Measurements from ENCODE around the gene KLK11.

KLK11 gene

GRCh38 chr19:51015691-51016267 lies 10.6 kb downstream of the KLK11 start:
- no peak overlapping the region for H3K9ac ChIP-seq (ENCODE audit: low read length)
- no peaks in the 10 kb centered on the region for H3K9me3 ChIP-seq (ENCODE audit: control insufficient read depth, low read depth, low read length)
- no peak overlapping the region for H3K4me3 ChIP-seq (ENCODE audit: low read length)
- no peaks in the 10 kb centered on the region for H3K4me1 ChIP-seq (ENCODE audit: control insufficient read depth, low read depth, low read length)
- H3K36me3 ChIP-seq (ENCODE audit: control insufficient read depth, low read depth, low read length) = no peaks in the 10 kb centered on the region
- H3K27ac ChIP-seq (ENCODE audit: low read length) = no peak overlapping the region
- H3K27me3 ChIP-seq (ENCODE audit: control insufficient read depth, insufficient read depth, low read length) = peaks cover 41% of the 10 kb centered on the region

GRCh38 chr19:51014242-51014641 lies 12.2 kb downstream of the KLK11 start:
- no peak overlapping the region for H3K27ac ChIP-seq (ENCODE audit: low read length)
- no peaks in the 10 kb centered on the region for H3K4me1 ChIP-seq (ENCODE audit: control insufficient read depth, low read depth, low read length)
- peaks cover 27% of the 10 kb centered on the region for H3K27me3 ChIP-seq (ENCODE audit: control insufficient read depth, insufficient read depth, low read length)
- H3K36me3 ChIP-seq (ENCODE audit: control insufficient read depth, low read depth, low read length) = no peaks in the 10 kb centered on the region
- no peak overlapping the region for H3K4me3 ChIP-seq (ENCODE audit: low read length)
- H3K9me3 ChIP-seq (ENCODE audit: control insufficient read depth, low read depth, low read length) = no peaks in the 10 kb centered on the region
- H3K9ac ChIP-seq (ENCODE audit: low read length) = no peak overlapping the region

- Histone ChIP-seq H3K27me3 (ENCODE audit: control insufficient read depth, insufficient read depth, low read length) (peaks cover 12% of the 10 kb centered on the region), H3K36me3 (ENCODE audit: control insufficient read depth, low read depth, low read length) (no peaks in the 10 kb centered on the region), H3K4me1 (ENCODE audit: control insufficient read depth, low read depth, low read length) (no peaks in the 10 kb centered on the region), H3K27ac (ENCODE audit: low read length) (no peak overlapping the region), H3K9ac (ENCODE audit: low read length) (no peak overlapping the region), H3K9me3 (ENCODE audit: control insufficient read depth, low read depth, low read length) (no peaks in the 10 kb centered on the region), H3K4me3 (ENCODE audit: low read length) (no peak overlapping the region)
Measured at GRCh38 chr19:51012661-51013190, 13.7 kb downstream of the KLK11 start.

GRCh38 chr19:51010066-51010795 lies 16.2 kb downstream of the KLK11 start:
- H3K4me1 ChIP-seq (ENCODE audit: control insufficient read depth, low read depth, low read length) = no peaks in the 10 kb centered on the region

GRCh38 chr19:51009061-51009891 lies 17.1 kb downstream of the KLK11 start:
- H3K27ac ChIP-seq (ENCODE audit: low read length) = no peak overlapping the region
- no peaks in the 10 kb centered on the region for H3K27me3 ChIP-seq (ENCODE audit: control insufficient read depth, insufficient read depth, low read length)
- no peak overlapping the region for H3K9ac ChIP-seq (ENCODE audit: low read length)
- no peaks in the 10 kb centered on the region for H3K4me1 ChIP-seq (ENCODE audit: control insufficient read depth, low read depth, low read length)
- H3K36me3 ChIP-seq (ENCODE audit: control insufficient read depth, low read depth, low read length) = no peaks in the 10 kb centered on the region
- no peak overlapping the region for H3K4me3 ChIP-seq (ENCODE audit: low read length)
- H3K9me3 ChIP-seq (ENCODE audit: control insufficient read depth, low read depth, low read length) = no peaks in the 10 kb centered on the region

More at GRCh38 chr19:51010066-51010795, 16.2 kb downstream of the KLK11 start:
- Histone ChIP-seq H3K4me3 (ENCODE audit: low read length) (no peak overlapping the region), H3K36me3 (ENCODE audit: control insufficient read depth, low read depth, low read length) (no peaks in the 10 kb centered on the region), H3K9ac (ENCODE audit: low read length) (no peak overlapping the region), H3K27me3 (ENCODE audit: control insufficient read depth, insufficient read depth, low read length) (no peaks in the 10 kb centered on the region), H3K9me3 (ENCODE audit: control insufficient read depth, low read depth, low read length) (no peaks in the 10 kb centered on the region), H3K27ac (ENCODE audit: low read length) (no peak overlapping the region)

- H3K27me3 ChIP-seq (ENCODE audit: control insufficient read depth, insufficient read depth, low read length) = no peaks in the 10 kb centered on the region
- H3K36me3 ChIP-seq (ENCODE audit: control insufficient read depth, low read depth, low read length) = no peaks in the 10 kb centered on the region
- no peaks in the 10 kb centered on the region for H3K9me3 ChIP-seq (ENCODE audit: control insufficient read depth, low read depth, low read length)
- H3K27ac ChIP-seq (ENCODE audit: low read length) = no peak overlapping the region
- no peak overlapping the region for H3K4me3 ChIP-seq (ENCODE audit: low read length)
- no peaks in the 10 kb centered on the region for H3K4me1 ChIP-seq (ENCODE audit: control insufficient read depth, low read depth, low read length)
- H3K9ac ChIP-seq (ENCODE audit: low read length) = no peak overlapping the region
Measured at GRCh38 chr19:51007488-51007887, 18.9 kb downstream of the KLK11 start.

GRCh38 chr19:51006406-51006805 lies 20.0 kb downstream of the KLK11 start:
- Histone ChIP-seq H3K4me1 (ENCODE audit: control insufficient read depth, low read depth, low read length) (no peaks in the 10 kb centered on the region), H3K9me3 (ENCODE audit: control insufficient read depth, low read depth, low read length) (no peaks in the 10 kb centered on the region), H3K27ac (ENCODE audit: low read length) (no peak overlapping the region), H3K4me3 (ENCODE audit: low read length) (no peak overlapping the region), H3K36me3 (ENCODE audit: control insufficient read depth, low read depth, low read length) (no peaks in the 10 kb centered on the region), H3K27me3 (ENCODE audit: control insufficient read depth, insufficient read depth, low read length) (no peaks in the 10 kb centered on the region), H3K9ac (ENCODE audit: low read length) (no peak overlapping the region)

- H3K4me1 ChIP-seq (ENCODE audit: control insufficient read depth, low read depth, low read length) = no peaks in the 10 kb centered on the region
- no peaks in the 10 kb centered on the region for H3K27me3 ChIP-seq (ENCODE audit: control insufficient read depth, insufficient read depth, low read length)
- H3K9me3 ChIP-seq (ENCODE audit: control insufficient read depth, low read depth, low read length) = no peaks in the 10 kb centered on the region
- H3K9ac ChIP-seq (ENCODE audit: low read length) = no peak overlapping the region
- H3K27ac ChIP-seq (ENCODE audit: low read length) = no peak overlapping the region
- H3K4me3 ChIP-seq (ENCODE audit: low read length) = no peak overlapping the region
- no peaks in the 10 kb centered on the region for H3K36me3 ChIP-seq (ENCODE audit: control insufficient read depth, low read depth, low read length)
Measured at GRCh38 chr19:51005248-51005647, 21.2 kb downstream of the KLK11 start.

- no peak overlapping the region for H3K27ac ChIP-seq (ENCODE audit: low read length)
- no peaks in the 10 kb centered on the region for H3K4me1 ChIP-seq (ENCODE audit: control insufficient read depth, low read depth, low read length)
- H3K9ac ChIP-seq (ENCODE audit: low read length) = no peak overlapping the region
- H3K36me3 ChIP-seq (ENCODE audit: control insufficient read depth, low read depth, low read length) = no peaks in the 10 kb centered on the region
- H3K9me3 ChIP-seq (ENCODE audit: control insufficient read depth, low read depth, low read length) = no peaks in the 10 kb centered on the region
- H3K4me3 ChIP-seq (ENCODE audit: low read length) = no peak overlapping the region
- H3K27me3 ChIP-seq (ENCODE audit: control insufficient read depth, insufficient read depth, low read length) = no peaks in the 10 kb centered on the region
Measured at GRCh38 chr19:51003316-51003715, 23.1 kb downstream of the KLK11 start.

- no peaks in the 10 kb centered on the region for H3K36me3 ChIP-seq (ENCODE audit: control insufficient read depth, low read depth, low read length)
- H3K9me3 ChIP-seq (ENCODE audit: control insufficient read depth, low read depth, low read length) = no peaks in the 10 kb centered on the region
- H3K4me1 ChIP-seq (ENCODE audit: control insufficient read depth, low read depth, low read length) = no peaks in the 10 kb centered on the region
- no peaks in the 10 kb centered on the region for H3K27me3 ChIP-seq (ENCODE audit: control insufficient read depth, insufficient read depth, low read length)
- no peak overlapping the region for H3K4me3 ChIP-seq (ENCODE audit: low read length)
- no peak overlapping the region for H3K27ac ChIP-seq (ENCODE audit: low read length)
- no peak overlapping the region for H3K9ac ChIP-seq (ENCODE audit: low read length)
Measured at GRCh38 chr19:51002542-51003311, 23.7 kb downstream of the KLK11 start.

GRCh38 chr19:51002089-51002532 lies 24.3 kb downstream of the KLK11 start:
- no peaks in the 10 kb centered on the region for H3K4me1 ChIP-seq (ENCODE audit: control insufficient read depth, low read depth, low read length)
- no peak overlapping the region for H3K9ac ChIP-seq (ENCODE audit: low read length)
- H3K36me3 ChIP-seq (ENCODE audit: control insufficient read depth, low read depth, low read length) = no peaks in the 10 kb centered on the region
- no peak overlapping the region for H3K27ac ChIP-seq (ENCODE audit: low read length)
- H3K9me3 ChIP-seq (ENCODE audit: control insufficient read depth, low read depth, low read length) = no peaks in the 10 kb centered on the region
- no peaks in the 10 kb centered on the region for H3K27me3 ChIP-seq (ENCODE audit: control insufficient read depth, insufficient read depth, low read length)
- no peak overlapping the region for H3K4me3 ChIP-seq (ENCODE audit: low read length)

Measured in iPS-18a (cell line).